ENCODE results near the gene ASCL1. TPM values are rescaled to one million over a fixed set of nuclear protein-coding genes. Genes with fewer than 3 reads are reported as not detected.

The ASCL1 gene
- total and polyA plus RNA-seq, 4 donors: 0.25 to 0.88 (median 0.63) TPM

DNA sequence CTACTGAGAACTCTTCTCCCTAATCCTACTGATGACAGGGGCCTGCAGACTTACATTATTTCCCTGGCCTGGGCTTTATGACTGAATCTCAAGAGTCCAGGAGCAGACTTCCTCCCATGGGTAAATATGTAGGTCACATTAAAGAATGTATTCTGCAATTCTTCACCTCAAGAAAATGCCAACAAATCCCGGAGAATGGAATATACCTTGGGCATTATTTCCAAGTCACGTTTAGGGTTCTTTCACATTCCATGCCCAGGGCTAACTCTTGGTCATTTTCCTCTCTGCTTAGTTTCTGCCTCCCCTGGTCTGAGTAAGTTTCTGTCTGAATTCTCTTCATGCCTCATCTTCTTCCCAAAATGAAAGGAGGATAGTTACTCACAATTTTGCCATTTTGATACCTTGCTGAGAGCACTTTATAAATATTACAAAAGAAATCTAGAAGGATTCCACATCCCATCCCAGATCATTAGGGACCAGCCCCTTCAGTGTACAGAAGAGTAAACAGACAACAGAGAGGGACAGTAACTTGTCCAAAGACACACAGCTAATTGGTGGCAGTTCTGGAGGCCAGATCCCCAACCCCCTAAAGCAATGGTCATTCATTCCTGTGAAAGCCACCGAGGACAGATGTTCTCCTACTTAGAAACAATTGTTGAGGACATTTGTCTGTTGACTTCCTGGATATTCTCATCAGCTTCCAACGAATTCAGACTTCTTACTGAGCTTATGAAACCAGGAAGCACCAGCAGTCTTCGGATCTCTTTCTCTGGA, 41.0 kb upstream of the ASCL1 start:
- 48 to 70% methylated on average over 5 of the region's 5 CpGs for WGBS, 2 donors
- Histone ChIP-seq H3K27ac (ENCODE audit: low read depth in 1 of 2, low read length in 1 of 2) (no peak overlapping the region), H3K4me3 (no peak overlapping the region), H3K4me1 (ENCODE audit: control insufficient read depth in 5 of 5, insufficient read depth in 5 of 5, low read length in 5 of 5) (no peaks in the 10 kb centered on the region), H3K9ac (ENCODE audit: insufficient read depth in 1 of 2, low read length in 2 of 2) (no peak overlapping the region), H3K36me3 (ENCODE audit: control insufficient read depth in 4 of 4, insufficient read depth in 4 of 4, low read length in 4 of 4) (no peaks in the 10 kb centered on the region), H3K27me3 (ENCODE audit: control insufficient read depth in 3 of 3, insufficient read depth in 3 of 3, low read length in 2 of 3) (no peaks in the 10 kb centered on the region), H3K9me3 (ENCODE audit: control insufficient read depth in 4 of 4, insufficient read depth in 3 of 4, low read length in 3 of 4) (no peaks in the 10 kb centered on the region)
- ATAC-seq (ENCODE audit: insufficient read depth, low FRiP score): no peak
- no peak for DNase-seq
- TF ChIP-seq, protein P1, sequence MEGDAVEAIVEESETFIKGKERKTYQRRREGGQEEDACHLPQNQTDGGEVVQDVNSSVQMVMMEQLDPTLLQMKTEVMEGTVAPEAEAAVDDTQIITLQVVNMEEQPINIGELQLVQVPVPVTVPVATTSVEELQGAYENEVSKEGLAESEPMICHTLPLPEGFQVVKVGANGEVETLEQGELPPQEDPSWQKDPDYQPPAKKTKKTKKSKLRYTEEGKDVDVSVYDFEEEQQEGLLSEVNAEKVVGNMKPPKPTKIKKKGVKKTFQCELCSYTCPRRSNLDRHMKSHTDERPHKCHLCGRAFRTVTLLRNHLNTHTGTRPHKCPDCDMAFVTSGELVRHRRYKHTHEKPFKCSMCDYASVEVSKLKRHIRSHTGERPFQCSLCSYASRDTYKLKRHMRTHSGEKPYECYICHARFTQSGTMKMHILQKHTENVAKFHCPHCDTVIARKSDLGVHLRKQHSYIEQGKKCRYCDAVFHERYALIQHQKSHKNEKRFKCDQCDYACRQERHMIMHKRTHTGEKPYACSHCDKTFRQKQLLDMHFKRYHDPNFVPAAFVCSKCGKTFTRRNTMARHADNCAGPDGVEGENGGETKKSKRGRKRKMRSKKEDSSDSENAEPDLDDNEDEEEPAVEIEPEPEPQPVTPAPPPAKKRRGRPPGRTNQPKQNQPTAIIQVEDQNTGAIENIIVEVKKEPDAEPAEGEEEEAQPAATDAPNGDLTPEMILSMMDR (IDR thresholded peaks at IDR 0.05; ENCODE audit: control extremely low read depth, extremely low read depth): no peak

DNA sequence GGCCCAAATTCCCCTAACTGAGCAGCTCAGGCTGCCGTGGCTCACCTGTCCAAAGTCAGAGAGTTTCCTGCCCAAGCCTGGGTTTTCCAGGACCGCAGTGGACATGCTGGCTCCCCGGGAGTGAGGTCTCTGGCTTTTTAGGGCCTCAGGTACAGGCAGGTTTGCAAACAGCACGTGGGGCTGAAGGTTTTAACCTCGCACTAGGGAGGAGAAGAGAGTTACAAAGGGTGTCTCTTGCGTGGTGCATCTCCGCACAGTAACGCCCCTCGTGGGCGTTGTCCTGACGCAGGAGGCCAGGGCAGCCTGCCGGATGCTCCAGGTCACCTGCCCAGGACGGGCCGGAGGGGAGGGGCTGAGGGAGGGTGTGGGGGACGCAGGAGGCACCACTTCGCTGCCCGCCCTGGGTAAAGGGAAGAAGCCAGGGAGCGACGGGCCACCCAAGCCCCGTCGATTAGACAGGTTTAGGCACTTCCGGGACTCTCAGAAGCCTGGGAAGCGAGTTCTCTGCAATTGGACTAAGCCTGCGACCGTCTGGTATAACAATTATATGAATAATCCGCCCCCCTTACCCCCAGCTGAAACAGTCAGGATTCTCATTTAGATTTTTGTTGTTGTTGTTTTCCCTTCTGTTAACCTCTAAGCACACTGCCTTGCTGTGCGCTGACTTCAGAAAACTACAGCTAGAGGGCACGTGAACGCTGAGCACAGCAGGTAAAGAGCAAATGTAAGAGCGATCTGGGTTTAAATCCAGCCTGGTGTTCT, 40.3 kb upstream of the ASCL1 start, which contains the start of gene PAH:
Gene PAH, minus strand, starts transcription at position 219 of the 762 bp plus-strand sequence. Its CDS starts 114 bp downstream, at position 105.
- DNase-seq: peak in 2 of 3 donors; percentile 2 to 11
- Histone ChIP-seq H3K9ac (ENCODE audit: insufficient read depth in 1 of 2, low read length in 2 of 2) (no peak within 1 kb of the TSS), H3K27ac (ENCODE audit: low read depth in 1 of 2, low read length in 1 of 2) (no peak within 1 kb of the TSS), H3K27me3 (ENCODE audit: control insufficient read depth in 3 of 3, insufficient read depth in 3 of 3, low read length in 2 of 3) (no peaks in the 10 kb centered on the region), H3K36me3 (ENCODE audit: control insufficient read depth in 4 of 4, insufficient read depth in 4 of 4, low read length in 4 of 4) (no peaks in the 10 kb centered on the region), H3K9me3 (ENCODE audit: control insufficient read depth in 4 of 4, insufficient read depth in 3 of 4, low read length in 3 of 4) (no peaks in the 10 kb centered on the region), H3K4me1 (ENCODE audit: control insufficient read depth in 5 of 5, insufficient read depth in 5 of 5, low read length in 5 of 5) (no peaks in the 10 kb centered on the region), H3K4me3 (no peak within 1 kb of the TSS)
- WGBS, 2 donors: 7 to 8% methylated on average over 29 to 30 of the region's 30 CpGs
- TF ChIP-seq, protein P1 (IDR thresholded peaks at IDR 0.05; ENCODE audit: control extremely low read depth, extremely low read depth): no peak
- ATAC-seq (ENCODE audit: insufficient read depth, low FRiP score): peak; percentile 32

DNA sequence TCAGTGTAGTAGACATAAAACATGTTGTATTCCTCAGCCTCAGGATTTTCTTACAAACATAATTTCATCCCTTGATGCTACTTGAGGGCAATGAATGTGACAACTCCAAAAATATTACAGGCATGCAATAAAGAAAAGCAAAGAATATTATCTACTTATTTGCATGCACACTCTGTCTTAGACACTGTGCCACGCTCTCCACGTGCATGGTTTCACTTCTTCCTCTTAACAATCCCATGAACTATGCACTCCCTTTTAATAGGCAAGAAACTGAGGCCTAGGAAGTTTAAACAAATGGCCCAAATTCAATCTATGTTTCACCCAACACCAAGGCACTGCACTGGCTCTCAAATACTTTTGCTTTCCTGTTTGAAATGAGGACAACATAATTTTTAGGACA, 38.6 kb upstream of the ASCL1 start:
- H3K4me3 ChIP-seq: no peak overlapping the region
- no peaks in the 10 kb centered on the region for H3K36me3 ChIP-seq (ENCODE audit: control insufficient read depth in 4 of 4, insufficient read depth in 4 of 4, low read length in 4 of 4)
- TF ChIP-seq, protein P1 (IDR thresholded peaks at IDR 0.05; ENCODE audit: control extremely low read depth, extremely low read depth): no peak
- no peaks in the 10 kb centered on the region for H3K4me1 ChIP-seq (ENCODE audit: control insufficient read depth in 5 of 5, insufficient read depth in 5 of 5, low read length in 5 of 5)
- 71 to 75% methylated on average over 2 of the region's 2 CpGs for WGBS, 2 donors
- no peak for ATAC-seq (ENCODE audit: insufficient read depth, low FRiP score)
- H3K9me3 ChIP-seq (ENCODE audit: control insufficient read depth in 4 of 4, insufficient read depth in 3 of 4, low read length in 3 of 4): no peaks in the 10 kb centered on the region
- no peaks in the 10 kb centered on the region for H3K27me3 ChIP-seq (ENCODE audit: control insufficient read depth in 3 of 3, insufficient read depth in 3 of 3, low read length in 2 of 3)
- no peak for DNase-seq
- H3K27ac ChIP-seq (ENCODE audit: low read depth in 1 of 2, low read length in 1 of 2): no peak overlapping the region
- H3K9ac ChIP-seq (ENCODE audit: insufficient read depth in 1 of 2, low read length in 2 of 2): no peak overlapping the region

Data from lung (tissue), 12 donors.